CD4-positive, alpha-beta memory T cell (primary cell): ENCODE data around the gene SLC38A2. TPM values are rescaled to one million over a fixed set of nuclear protein-coding genes. Genes with fewer than 3 reads are reported as not detected.

Experiments used
- CTCF ChIA-PET: fragments of 350-600 bp; sonication (Branson Sonifier 250); formaldehyde crosslinking; loops from one replicate; lab custom pipeline; 2021; ENCODE audit warnings: inconsistent platforms; ENCODE audit not compliant: partially characterized antibody; lab: Charles Lee
- POLR2A ChIA-PET: fragments of 350-600 bp; sonication (Branson Sonifier 250); formaldehyde crosslinking; loops from one replicate; lab custom pipeline; 2021; ENCODE audit not compliant: partially characterized antibody; lab: Charles Lee
- DNase-seq, 5 donors: peaks; one replicate each; pipeline versions ENCODE4 v3.0.0 to v3.0.0-alpha.2; 2020 to 2022; ENCODE audit warnings: mixed read lengths in 1 of 5
- H3K27ac ChIP-seq: one replicate; pipeline ENCODE4 v1.7.0; 2013; ENCODE audit warnings: low read depth, low read length
- H3K27me3 ChIP-seq: 2 replicates; pipeline ENCODE4 v1.7.0; 2013; ENCODE audit warnings: mild to moderate bottlenecking, low read length, moderate library complexity; ENCODE audit not compliant: insufficient read depth
- H3K36me3 ChIP-seq: 2 replicates; pipeline ENCODE4 v1.7.0; 2013; ENCODE audit warnings: mild to moderate bottlenecking, low read length, moderate library complexity; ENCODE audit not compliant: insufficient read depth
- H3K4me1 ChIP-seq: 2 replicates; pipeline ENCODE4 v1.7.0; 2013; ENCODE audit warnings: mild to moderate bottlenecking, low read length, moderate library complexity; ENCODE audit not compliant: insufficient read depth
- H3K4me3 ChIP-seq, 2 donors: one replicate each; pipeline ENCODE4 v1.7.0; 2013; ENCODE audit warnings: low read length in 2 of 2, mild to moderate bottlenecking in 1 of 2
- H3K9me3 ChIP-seq, 2 donors: one replicate each; pipeline ENCODE4 v1.7.0; 2013; ENCODE audit warnings: low read length in 2 of 2, control low read depth in 1 of 2; ENCODE audit not compliant: control insufficient read depth in 1 of 2
- H3K27ac Mint-ChIP-seq, 7 donors: one replicate each; pipeline ENCODE4 v1.8.0; 2020 to 2021; ENCODE audit warnings: mixed read lengths in 7 of 7, mild to moderate bottlenecking in 6 of 7, inconsistent platforms in 3 of 7, moderate library complexity in 3 of 7
- H3K27me3 Mint-ChIP-seq, 2 donors: one replicate each; pipeline ENCODE4 v1.8.0; 2020 to 2021; ENCODE audit warnings: mixed read lengths in 2 of 2
- H3K36me3 Mint-ChIP-seq, 2 donors: one replicate each; pipeline ENCODE4 v1.8.0; 2020 to 2021; ENCODE audit warnings: mixed read lengths in 2 of 2, inconsistent platforms in 1 of 2, mild to moderate bottlenecking in 1 of 2
- H3K4me1 Mint-ChIP-seq, 4 donors: one replicate each; pipeline ENCODE4 v1.8.0; 2020 to 2021; ENCODE audit warnings: mixed read lengths in 4 of 4, mild to moderate bottlenecking in 1 of 4
- H3K4me3 Mint-ChIP-seq, 8 donors: one replicate each; pipeline ENCODE4 v1.8.0; 2020 to 2021; ENCODE audit warnings: mixed read lengths in 8 of 8, mild to moderate bottlenecking in 7 of 8, moderate library complexity in 6 of 8, inconsistent platforms in 3 of 8
- H3K9me3 Mint-ChIP-seq, 8 donors: one replicate each; pipeline ENCODE4 v1.8.0; 2020 to 2021; ENCODE audit warnings: mixed read lengths in 8 of 8, mild to moderate bottlenecking in 5 of 8, inconsistent platforms in 3 of 8, moderate library complexity in 1 of 8
- intact Hi-C: fragments of 100-400 bp; cut with micrococcal nuclease; formaldehyde crosslinking; loops from one replicate; pipeline ENCODE4 v1.15.1; 2023
- polyA plus RNA-seq, 2 donors: library from polyadenylated mRNA; unstranded; fragments of 300-500 nt; fragmentation: Illumina TruSeq; gene quantifications; one replicate each; pipeline ENCODE4 v1.2.3, GENCODE V29; 2021
- total RNA-seq, 2 experiments: library from RNA; stranded (reverse); gene quantifications; one replicate each; pipeline ENCODE4 v1.2.3, GENCODE V29; 2021

Gene SLC38A2
- total and polyA plus RNA-seq, 4 experiments from 2014 or later, result 46.8 to 208 (median 137) TPM

GRCh38 chr12:46363582-46364299, 8.8 kb downstream of the SLC38A2 start:
- intact Hi-C loops, result no loop called here
- peaks cover 60% of the 10 kb centered on the region for H3K4me1 ChIP-seq
- no peaks in the 10 kb centered on the region for H3K27me3 ChIP-seq
- no peak overlapping the region for H3K27ac ChIP-seq
- H3K4me1 Mint-ChIP-seq, result peaks cover 27 to 77% (median 58%) of the 10 kb centered on the region in 4 donors
- no peak for DNase-seq
- peak overlapping the region in 6 of 7 donors; percentile 14 to 72 (median 48) for H3K27ac Mint-ChIP-seq
- H3K36me3 ChIP-seq, result peaks cover 89% of the 10 kb centered on the region
- H3K4me3 Mint-ChIP-seq, result peak overlapping the region in 1 of 8 donors; percentile 7
- H3K4me3 ChIP-seq, result no peak overlapping the region
- peaks cover 77 to 92% of the 10 kb centered on the region in 2 donors for H3K36me3 Mint-ChIP-seq
- ChIA-PET POLR2A (interaction anchor here (0.7 to 2.3 kb wide), 4 partner anchors 7 to 298 kb away, joined by 3 to 14 read pairs (median 4); no protein-coding TSS in a partner anchor), CTCF (interaction anchor here (0.6 to 1.9 kb wide), 7 partner anchors 9 to 1008 kb away, joined by 3 to 8 read pairs (median 3); no protein-coding TSS in a partner anchor)
- no peaks in the 10 kb centered on the region for H3K27me3 Mint-ChIP-seq
- no peaks in the 10 kb centered on the region for H3K9me3 Mint-ChIP-seq
- H3K9me3 ChIP-seq, result no peaks in the 10 kb centered on the region

GRCh38 chr12:46362895-46363581, 9.5 kb downstream of the SLC38A2 start:
- H3K9me3 ChIP-seq, result no peaks in the 10 kb centered on the region
- H3K27me3 ChIP-seq, result no peaks in the 10 kb centered on the region
- no peak for DNase-seq
- intact Hi-C loops, result no loop called here
- H3K36me3 ChIP-seq, result peaks cover 83% of the 10 kb centered on the region
- H3K9me3 Mint-ChIP-seq, result no peaks in the 10 kb centered on the region
- peaks cover 53% of the 10 kb centered on the region for H3K4me1 ChIP-seq
- peaks cover 21 to 71% (median 52%) of the 10 kb centered on the region in 4 donors for H3K4me1 Mint-ChIP-seq
- H3K4me3 Mint-ChIP-seq, result peak overlapping the region in 1 of 8 donors; percentile 22
- ChIA-PET CTCF (interaction anchor here (0.6 to 1.9 kb wide), 5 partner anchors 9 to 1008 kb away, joined by 3 to 8 read pairs (median 3); no protein-coding TSS in a partner anchor), POLR2A (interaction anchor here (0.7 to 2.3 kb wide), 4 partner anchors 8 to 298 kb away, joined by 3 to 14 read pairs (median 4); no protein-coding TSS in a partner anchor)
- peak overlapping the region in 6 of 7 donors; percentile 14 to 60 (median 36) for H3K27ac Mint-ChIP-seq
- peaks cover 78 to 90% of the 10 kb centered on the region in 2 donors for H3K36me3 Mint-ChIP-seq
- no peaks in the 10 kb centered on the region for H3K27me3 Mint-ChIP-seq
- no peak overlapping the region for H3K4me3 ChIP-seq
- H3K27ac ChIP-seq, result no peak overlapping the region

GRCh38 chr12:46361667-46362034, 10.9 kb downstream of the SLC38A2 start:
- H3K4me1 Mint-ChIP-seq, result peaks cover 11 to 61% (median 41%) of the 10 kb centered on the region in 4 donors
- peaks cover 65 to 79% of the 10 kb centered on the region in 2 donors for H3K36me3 Mint-ChIP-seq
- Histone ChIP-seq H3K36me3 (peaks cover 69% of the 10 kb centered on the region), H3K9me3 (no peaks in the 10 kb centered on the region), H3K27ac (no peak overlapping the region), H3K27me3 (no peaks in the 10 kb centered on the region), H3K4me3 (no peak overlapping the region), H3K4me1 (peaks cover 39% of the 10 kb centered on the region)
- POLR2A ChIA-PET, result interaction anchor here (2.3 kb wide), 1 partner anchor 9 kb away, joined by 14 read pairs; no protein-coding TSS in a partner anchor
- no peak for DNase-seq
- peak overlapping the region in 2 of 8 donors; percentile 9 to 31 for H3K4me3 Mint-ChIP-seq
- no peaks in the 10 kb centered on the region for H3K9me3 Mint-ChIP-seq
- H3K27me3 Mint-ChIP-seq, result no peaks in the 10 kb centered on the region
- H3K27ac Mint-ChIP-seq, result peak overlapping the region in 6 of 7 donors; percentile 3 to 33 (median 8)
- intact Hi-C loops, result no loop called here
- CTCF ChIA-PET, result no interaction called here

GRCh38 chr12:46360908-46361666, 11.5 kb downstream of the SLC38A2 start:
- Histone ChIP-seq H3K9me3 (no peaks in the 10 kb centered on the region), H3K36me3 (peaks cover 65% of the 10 kb centered on the region), H3K4me1 (peaks cover 33% of the 10 kb centered on the region), H3K27me3 (no peaks in the 10 kb centered on the region), H3K27ac (no peak overlapping the region), H3K4me3 (no peak overlapping the region)
- intact Hi-C loops, result no loop called here
- H3K4me3 Mint-ChIP-seq, result no peak overlapping the region
- CTCF ChIA-PET, result no interaction called here
- H3K9me3 Mint-ChIP-seq, result no peaks in the 10 kb centered on the region
- H3K27me3 Mint-ChIP-seq, result no peaks in the 10 kb centered on the region
- DNase-seq, result no peak
- POLR2A ChIA-PET, result interaction anchor here (2.3 kb wide), 1 partner anchor 10 kb away, joined by 14 read pairs; no protein-coding TSS in a partner anchor
- H3K4me1 Mint-ChIP-seq, result peaks cover 11 to 59% (median 40%) of the 10 kb centered on the region in 4 donors
- H3K36me3 Mint-ChIP-seq, result peaks cover 65 to 75% of the 10 kb centered on the region in 2 donors
- H3K27ac Mint-ChIP-seq, result peak overlapping the region; percentile 3 to 77 (median 43)

GRCh38 chr12:46360370-46360769, 12.2 kb downstream of the SLC38A2 start:
- Mint-ChIP-seq H3K4me3 (no peak overlapping the region), H3K27ac (peak overlapping the region in 3 of 7 donors; percentile 3 to 43 (median 33)), H3K36me3 (peaks cover 59 to 68% of the 10 kb centered on the region in 2 donors), H3K27me3 (no peaks in the 10 kb centered on the region), H3K4me1 (peaks cover 10 to 51% (median 37%) of the 10 kb centered on the region in 4 donors), H3K9me3 (no peaks in the 10 kb centered on the region)
- CTCF ChIA-PET, result no interaction called here
- H3K27me3 ChIP-seq, result no peaks in the 10 kb centered on the region
- H3K4me1 ChIP-seq, result peaks cover 26% of the 10 kb centered on the region
- POLR2A ChIA-PET, result interaction anchor here (1.4 kb wide), 1 partner anchor 11 kb away, joined by 4 read pairs; no protein-coding TSS in a partner anchor
- no peak overlapping the region for H3K4me3 ChIP-seq
- peaks cover 58% of the 10 kb centered on the region for H3K36me3 ChIP-seq
- intact Hi-C loops, result no loop called here
- no peak overlapping the region for H3K27ac ChIP-seq
- no peaks in the 10 kb centered on the region for H3K9me3 ChIP-seq
- DNase-seq, result no peak

GRCh38 chr12:46359667-46360280, 12.8 kb downstream of the SLC38A2 start:
- Histone ChIP-seq H3K4me3 (no peak overlapping the region), H3K27ac (no peak overlapping the region), H3K36me3 (peaks cover 52% of the 10 kb centered on the region), H3K4me1 (peaks cover 22% of the 10 kb centered on the region), H3K27me3 (no peaks in the 10 kb centered on the region), H3K9me3 (no peaks in the 10 kb centered on the region)
- peaks cover 7 to 49% (median 34%) of the 10 kb centered on the region in 4 donors for H3K4me1 Mint-ChIP-seq
- H3K9me3 Mint-ChIP-seq, result no peaks in the 10 kb centered on the region
- no peak overlapping the region for H3K4me3 Mint-ChIP-seq
- CTCF ChIA-PET, result no interaction called here
- H3K27ac Mint-ChIP-seq, result peak overlapping the region in 2 of 7 donors; percentile 16 to 41
- no peaks in the 10 kb centered on the region for H3K27me3 Mint-ChIP-seq
- POLR2A ChIA-PET, result interaction anchor here (1.1 to 1.4 kb wide), 2 partner anchors 11 to 12 kb away, joined by 3 to 4 read pairs; no protein-coding TSS in a partner anchor
- H3K36me3 Mint-ChIP-seq, result peaks cover 53 to 62% of the 10 kb centered on the region in 2 donors
- no peak for DNase-seq
- intact Hi-C loops, result no loop called here
